ENCODE data around the gene SPRED2.
A peak's percentile ranks its signal among the peaks of the same experiment; 100 is the strongest.

The SPRED2 gene

GRCh38 chr2:65416321-65416720 is 16.1 kb downstream of the SPRED2 start:
- no peak for ATAC-seq (ENCODE audit: insufficient read depth, low read depth)
- peaks cover 42% of the 10 kb centered on the region for H4K20me1 ChIP-seq (ENCODE audit: insufficient read depth, low read length)
- H3K79me2 ChIP-seq (ENCODE audit: insufficient read depth, low read length) = peaks cover 98% of the 10 kb centered on the region
- H3K4me1 ChIP-seq (ENCODE audit: insufficient read depth, low read length) = peaks cover 81% of the 10 kb centered on the region
- no peak for TF ChIP-seq CTCF (IDR thresholded peaks at IDR 0.05; ENCODE audit: borderline replicate concordance, extremely low read depth, low read length, poor library complexity, severe bottlenecking)
- no peak for TF ChIP-seq EZH2 (IDR thresholded peaks at IDR 0.05; ENCODE audit: borderline replicate concordance, low read depth, low read length, severe bottlenecking)
- peak overlapping the region; percentile 76 for H3K27ac ChIP-seq (ENCODE audit: low read length)
- no peak for DNase-seq
- no peaks in the 10 kb centered on the region for H3K27me3 ChIP-seq (ENCODE audit: insufficient read depth, low read length, poor library complexity)
- H3K9ac ChIP-seq (ENCODE audit: low read depth, low read length) = peak overlapping the region; percentile 37
- H3K4me2 ChIP-seq (ENCODE audit: insufficient read depth, low read length) = peak overlapping the region; percentile 52
- no peak overlapping the region for H2AFZ ChIP-seq (ENCODE audit: low read depth, low read length)
- peak overlapping the region in 1 of 2 experiments; percentile 32; a peak in 2 of 4 replicates for H3K4me3 ChIP-seq (ENCODE audit: low read depth in 1 of 2, low read length in 2 of 2)
- H3K9me3 ChIP-seq (ENCODE audit: insufficient read depth, low read length, severe bottlenecking) = no peaks in the 10 kb centered on the region
- H3K36me3 ChIP-seq (ENCODE audit: insufficient read depth, low read length) = peaks cover 6% of the 10 kb centered on the region; the same call in 1 of the 2 replicates

GRCh38 chr2:65415091-65415490 is 17.3 kb downstream of the SPRED2 start:
- peaks cover 71% of the 10 kb centered on the region for H3K4me1 ChIP-seq (ENCODE audit: insufficient read depth, low read length)
- H3K36me3 ChIP-seq (ENCODE audit: insufficient read depth, low read length) = peaks cover 6% of the 10 kb centered on the region
- H3K27me3 ChIP-seq (ENCODE audit: insufficient read depth, low read length, poor library complexity) = no peaks in the 10 kb centered on the region
- no peak overlapping the region for H3K4me2 ChIP-seq (ENCODE audit: insufficient read depth, low read length)
- H3K27ac ChIP-seq (ENCODE audit: low read length) = peak overlapping the region; percentile 46
- peak overlapping the region; percentile 5; the same call in 1 of the 2 replicates for H3K9ac ChIP-seq (ENCODE audit: low read depth, low read length)
- peaks cover 96% of the 10 kb centered on the region for H3K79me2 ChIP-seq (ENCODE audit: insufficient read depth, low read length)
- DNase-seq = no peak
- H4K20me1 ChIP-seq (ENCODE audit: insufficient read depth, low read length) = peaks cover 49% of the 10 kb centered on the region
- H3K9me3 ChIP-seq (ENCODE audit: insufficient read depth, low read length, severe bottlenecking) = no peaks in the 10 kb centered on the region
- no peak overlapping the region for H2AFZ ChIP-seq (ENCODE audit: low read depth, low read length)
- ATAC-seq (ENCODE audit: insufficient read depth, low read depth) = peak; percentile 24; the same call in 1 of the 3 replicates
- no peak overlapping the region for H3K4me3 ChIP-seq (ENCODE audit: low read depth in 1 of 2, low read length in 2 of 2)
- TF ChIP-seq EZH2 (IDR thresholded peaks at IDR 0.05; ENCODE audit: borderline replicate concordance, low read depth, low read length, severe bottlenecking) (no peak), CTCF (IDR thresholded peaks at IDR 0.05; ENCODE audit: borderline replicate concordance, extremely low read depth, low read length, poor library complexity, severe bottlenecking) (no peak)

GRCh38 chr2:65413610-65414009 is 18.8 kb downstream of the SPRED2 start:
- peaks cover 50% of the 10 kb centered on the region for H4K20me1 ChIP-seq (ENCODE audit: insufficient read depth, low read length)
- H3K27ac ChIP-seq (ENCODE audit: low read length) = peak overlapping the region; percentile 46
- H3K27me3 ChIP-seq (ENCODE audit: insufficient read depth, low read length, poor library complexity) = no peaks in the 10 kb centered on the region
- H3K4me1 ChIP-seq (ENCODE audit: insufficient read depth, low read length) = peaks cover 66% of the 10 kb centered on the region
- no peak overlapping the region for H3K4me2 ChIP-seq (ENCODE audit: insufficient read depth, low read length)
- ATAC-seq (ENCODE audit: insufficient read depth, low read depth) (no peak), DNase-seq (no peak)
- no peak overlapping the region for H2AFZ ChIP-seq (ENCODE audit: low read depth, low read length)
- peaks cover 6% of the 10 kb centered on the region for H3K36me3 ChIP-seq (ENCODE audit: insufficient read depth, low read length)
- H3K9me3 ChIP-seq (ENCODE audit: insufficient read depth, low read length, severe bottlenecking) = no peaks in the 10 kb centered on the region
- TF ChIP-seq EZH2 (IDR thresholded peaks at IDR 0.05; ENCODE audit: borderline replicate concordance, low read depth, low read length, severe bottlenecking) = no peak
- TF ChIP-seq CTCF (IDR thresholded peaks at IDR 0.05; ENCODE audit: borderline replicate concordance, extremely low read depth, low read length, poor library complexity, severe bottlenecking) = no peak
- H3K9ac ChIP-seq (ENCODE audit: low read depth, low read length) = no peak overlapping the region
- no peak overlapping the region for H3K4me3 ChIP-seq (ENCODE audit: low read depth in 1 of 2, low read length in 2 of 2)
- H3K79me2 ChIP-seq (ENCODE audit: insufficient read depth, low read length) = peaks cover 97% of the 10 kb centered on the region

All from DND-41 (cell line).